Right lobe of liver (tissue), 6 donors: ENCODE data around the gene TK1. TPM values are rescaled to one million over a fixed set of nuclear protein-coding genes. Genes with fewer than 3 reads are reported as not detected.
"Not testable (repeated sequence)": the region's sequence is repeated elsewhere in the genome, so short reads cannot be mapped to it uniquely, and the experiment has no call there.

ENCODE experiments used
- ATAC-seq, 4 donors: fragments of 200-7000 bp; cut with Tn5 transposase; one replicate each; pipeline ENCODE4 v1.9.1; 2020; ENCODE audit warnings: mild to moderate bottlenecking in 4 of 4, moderate library complexity in 4 of 4
- DNase-seq, 3 donors: peaks; one replicate each; pipeline ENCODE4 v3.0.0-alpha.2; 2020
- H3K27ac ChIP-seq, 3 donors: fragments of 200-600 bp; one replicate each; pipeline ENCODE4 v1.8.0; 2022
- H3K27me3 ChIP-seq, 2 donors: fragments of 200-600 bp; one replicate each; pipeline ENCODE4 v1.8.0; 2022
- H3K36me3 ChIP-seq, 4 donors: fragments of 200-600 bp; sonication (generic) in 1 of 4; one replicate each; pipeline versions ENCODE4 v1.5.1 to v1.8.0; 2017 to 2022; ENCODE audit warnings: control low read depth in 1 of 4
- H3K4me1 ChIP-seq, 4 donors: fragments of 200-600 bp; sonication (generic) in 1 of 4; one replicate each; pipeline versions ENCODE4 v1.5.1 to v1.8.0; 2017 to 2022; ENCODE audit warnings: control low read depth in 1 of 4
- H3K4me3 ChIP-seq, 3 donors: fragments of 200-600 bp; one replicate each; pipeline ENCODE4 v1.8.0; 2022
- H3K9me3 ChIP-seq, 4 donors: fragments of 200-600 bp; sonication (generic) in 1 of 4; one replicate each; pipeline versions ENCODE4 v1.5.1 to v1.8.0; 2017 to 2022; ENCODE audit warnings: control low read depth in 1 of 4
- POLR2A ChIP-seq: fragments of 450-650 bp; IDR thresholded peaks from one replicate; pipeline ENCODE4 v1.6.1; 2017; ENCODE audit warnings: antibody characterized with exemption, mild to moderate bottlenecking
- WGBS: methylation state at CpG from one replicate; pipeline ENCODE4 v1.1.6; 2018; ENCODE audit warnings: low coverage, low lambda C conversion rate; ENCODE audit not compliant: insufficient coverage; ENCODE audit errors: missing lambda C conversion rate; 5-methylcytosine and 5-hydroxymethylcytosine counted together
- intact Hi-C, 2 donors: fragments of 100-400 bp; cut with DNase I; formaldehyde crosslinking; loops; one replicate each; pipeline versions ENCODE4 v1.11.2 to v1.14.1; 2022
- total RNA-seq, 6 experiments: library from RNA; depleted of rRNA in 2 of 6; stranded (reverse); fragments of >200 nt in 2 of 6; fragmentation: NEBNext Ultra II Directional in 3 of 6; extraction: Animal tissue kit (Norgen Biotek cat#: 25700) in 3 of 6; gene quantifications; one replicate each; pipeline versions ENCODE4 v1.1.0 to v1.2.4, GENCODE V29; 2016 to 2023
- TF ChIP-seq, protein P1 (sequence below), 4 donors: fragments of 200-600 bp in 3 of 4; fragments of 450-650 bp in 1 of 4; IDR thresholded peaks; one replicate each; pipeline versions ENCODE4 v1.5.1 to v1.8.0; 2016 to 2022; ENCODE audit warnings: antibody characterized with exemption in 4 of 4, mild to moderate bottlenecking in 2 of 4
- donor health status: DM: no; HTN: yes; CAD: no.
- donor health status: DM: no; HTN: no; CAD: no.
- donor health status: DM: no; HTN: no; CAD: no.
- donor health status: DM: no; HTN: yes; CAD: no.
- donor health status: DM: no; HTN: yes; CAD: no.

Gene TK1
- total RNA-seq, 6 experiments from 2014 or later, result 2.1 to 8.3 (median 4.7) TPM

- intact Hi-C loops, result no loop called here
- peak; percentile 87 to 95 (median 93) for DNase-seq
- Histone ChIP-seq H3K9me3 (no peaks in the 10 kb centered on the region), H3K4me1 (peaks cover 0 to 31% (median 6%) of the 10 kb centered on the region in 4 donors), H3K27ac (peak overlapping the region in 2 of 3 donors; percentile 33 to 64), H3K36me3 (no peaks in the 10 kb centered on the region), H3K4me3 (no peak overlapping the region), H3K27me3 (no peaks in the 10 kb centered on the region)
- 32% methylated on average over 17 of the region's 58 CpGs for WGBS
- ATAC-seq, result peak; percentile 83 to 88 (median 85)
- TF ChIP-seq POLR2A, result peak; percentile 48
- TF ChIP-seq, protein P1, sequence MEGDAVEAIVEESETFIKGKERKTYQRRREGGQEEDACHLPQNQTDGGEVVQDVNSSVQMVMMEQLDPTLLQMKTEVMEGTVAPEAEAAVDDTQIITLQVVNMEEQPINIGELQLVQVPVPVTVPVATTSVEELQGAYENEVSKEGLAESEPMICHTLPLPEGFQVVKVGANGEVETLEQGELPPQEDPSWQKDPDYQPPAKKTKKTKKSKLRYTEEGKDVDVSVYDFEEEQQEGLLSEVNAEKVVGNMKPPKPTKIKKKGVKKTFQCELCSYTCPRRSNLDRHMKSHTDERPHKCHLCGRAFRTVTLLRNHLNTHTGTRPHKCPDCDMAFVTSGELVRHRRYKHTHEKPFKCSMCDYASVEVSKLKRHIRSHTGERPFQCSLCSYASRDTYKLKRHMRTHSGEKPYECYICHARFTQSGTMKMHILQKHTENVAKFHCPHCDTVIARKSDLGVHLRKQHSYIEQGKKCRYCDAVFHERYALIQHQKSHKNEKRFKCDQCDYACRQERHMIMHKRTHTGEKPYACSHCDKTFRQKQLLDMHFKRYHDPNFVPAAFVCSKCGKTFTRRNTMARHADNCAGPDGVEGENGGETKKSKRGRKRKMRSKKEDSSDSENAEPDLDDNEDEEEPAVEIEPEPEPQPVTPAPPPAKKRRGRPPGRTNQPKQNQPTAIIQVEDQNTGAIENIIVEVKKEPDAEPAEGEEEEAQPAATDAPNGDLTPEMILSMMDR (IDR thresholded peaks at IDR 0.05), result no peak
These were observed 46.4 kb downstream of the TK1 start for GRCh38 chr17:78140169-78141051.

DNA sequence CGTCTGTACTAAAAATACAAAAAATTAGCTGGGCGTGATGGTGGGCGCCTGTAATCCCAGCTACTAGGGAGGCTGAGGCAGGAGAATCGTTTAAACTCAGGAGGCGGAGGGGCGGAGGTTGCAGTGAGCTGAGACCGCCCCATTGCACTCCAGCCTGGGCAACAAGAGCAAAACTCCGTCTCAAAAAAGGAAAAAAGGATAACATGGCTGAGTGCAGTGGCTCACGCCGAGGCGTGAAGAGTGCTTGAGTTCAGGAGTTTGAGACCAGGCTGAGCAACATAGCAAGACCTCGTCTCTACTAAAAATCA lies 47.0 kb downstream of the TK1 start:
- WGBS, result 85% methylated on average over 11 of the region's 12 CpGs
- ATAC-seq, H3K27me3 ChIP-seq, H3K36me3 ChIP-seq, H3K4me3 ChIP-seq, H3K9me3 ChIP-seq, H3K27ac ChIP-seq, DNase-seq, intact Hi-C loops: not testable (repeated sequence)
- peaks cover 0 to 25% (median 5%) of the 10 kb centered on the region in 4 donors for H3K4me1 ChIP-seq

GRCh38 chr17:78138204-78139060 lies 48.4 kb downstream of the TK1 start:
- no peak overlapping the region for H3K4me3 ChIP-seq
- no peaks in the 10 kb centered on the region for H3K27me3 ChIP-seq
- TF ChIP-seq, protein P1 (IDR thresholded peaks at IDR 0.05), result no peak
- no peak for TF ChIP-seq POLR2A
- intact Hi-C loops, result no loop called here
- 80% methylated on average over 1 of the region's 17 CpGs for WGBS
- peaks cover 0 to 11% (median 2%) of the 10 kb centered on the region in 4 donors for H3K4me1 ChIP-seq
- no peaks in the 10 kb centered on the region for H3K36me3 ChIP-seq
- no peak overlapping the region for H3K27ac ChIP-seq
- DNase-seq (peak in 1 of 3 donors; percentile 44), ATAC-seq (no peak)
- H3K9me3 ChIP-seq, result no peaks in the 10 kb centered on the region

- Histone ChIP-seq H3K27ac (peak overlapping the region in 1 of 3 donors; percentile 8), H3K27me3 (no peaks in the 10 kb centered on the region)
- intact Hi-C loops, result no loop called here
These were observed 49.3 kb downstream of the TK1 start for GRCh38 chr17:78137392-78138203.

More at GRCh38 chr17:78137392-78138203, 49.3 kb downstream of the TK1 start:
- TF ChIP-seq, protein P1 (IDR thresholded peaks at IDR 0.05), result peak in 1 of 4 donors; percentile 29
- no peak for TF ChIP-seq POLR2A
- WGBS, result 31% methylated on average over 6 of the region's 26 CpGs
- no peaks in the 10 kb centered on the region for H3K9me3 ChIP-seq
- DNase-seq, result peak in 1 of 3 donors; percentile 58
- H3K4me1 ChIP-seq, result peaks cover 0 to 10% (median 2%) of the 10 kb centered on the region in 4 donors
- no peaks in the 10 kb centered on the region for H3K36me3 ChIP-seq
- no peak for ATAC-seq
- H3K4me3 ChIP-seq, result no peak overlapping the region
